Stomach (tissue), 9 donors: Measurements from ENCODE around the gene MIXL1. TPM values are rescaled to one million over a fixed set of nuclear protein-coding genes. Genes with fewer than 3 reads are reported as not detected.

Experiments used
- DNase-seq, 2 donors: peaks; one replicate each; pipeline versions ENCODE4 v3.0.0 to v3.0.0-alpha.2; 2013 to 2019
- H3K27ac ChIP-seq, 5 donors: fragments of 200-600 bp in 4 of 5; sonication (generic) in 4 of 5; one replicate each; pipeline ENCODE4 v1.5.1; 2013 to 2019; ENCODE audit warnings: mild to moderate bottlenecking in 1 of 5, moderate library complexity in 1 of 5
- H3K27me3 ChIP-seq, 3 donors: fragments of 200-600 bp; sonication (generic); one replicate each; pipeline ENCODE4 v1.5.1; 2017 to 2019; ENCODE audit warnings: mixed run types in 1 of 3
- H3K36me3 ChIP-seq, 4 donors: fragments of 200-600 bp; sonication (generic); 1 replicate in 3 of 4; 2 replicates in 1 of 4; pipeline ENCODE4 v1.5.1; 2016 to 2019
- H3K4me1 ChIP-seq, 4 donors: fragments of 200-600 bp; sonication (generic); one replicate each; pipeline ENCODE4 v1.5.1; 2016 to 2019
- H3K4me3 ChIP-seq, 4 donors: fragments of 200-600 bp; sonication (generic) in 3 of 4; one replicate each; pipeline ENCODE4 v1.5.1; 2016 to 2019; ENCODE audit warnings: mild to moderate bottlenecking in 1 of 4
- H3K9me3 ChIP-seq, 4 donors: fragments of 200-600 bp; sonication (generic); one replicate each; pipeline ENCODE4 v1.5.1; 2016 to 2019
- EP300 ChIP-seq: sonication (generic); formaldehyde crosslinking; IDR thresholded peaks from one replicate; pipeline ENCODE4 v1.6.1; 2017; ENCODE audit warnings: antibody characterized with exemption
- POLR2A ChIP-seq, 4 donors: fragments of 450-650 bp; IDR thresholded peaks; one replicate each; pipeline ENCODE4 v1.6.1; 2016; ENCODE audit warnings: antibody characterized with exemption in 4 of 4, control low read depth in 2 of 4, mild to moderate bottlenecking in 1 of 4, moderate library complexity in 1 of 4
- POLR2AphosphoS5 ChIP-seq, 3 donors: sonication (generic); formaldehyde crosslinking; IDR thresholded peaks; one replicate each; pipeline ENCODE4 v1.6.1; 2016; ENCODE audit warnings: antibody characterized with exemption in 3 of 3
- WGBS, 5 donors: extraction: QIAGEN DNeasy Blood & Tissue Kit in 3 of 5; methylation state at CpG; one replicate each; pipeline versions ENCODE4 v1.1.5 to v1.1.7; 2013 to 2018; 5-methylcytosine and 5-hydroxymethylcytosine counted together
- intact Hi-C: fragments of 100-400 bp; cut with DNase I; formaldehyde crosslinking; loops from one replicate; pipeline ENCODE4 v1.15.1; 2023; ENCODE audit warnings: low total_unique reads
- polyA plus RNA-seq, 3 donors: library from polyadenylated mRNA; stranded (reverse); fragments of 200-250 nt; gene quantifications; one replicate each; pipeline ENCODE4 v1.2.3, GENCODE V29; 2013
- total RNA-seq, 5 donors: library from RNA; depleted of rRNA; stranded (reverse); fragments of >200 nt; gene quantifications; one replicate each; pipeline versions ENCODE4 v1.1.0 to v1.2.3, GENCODE V29; 2014 to 2016
- TF ChIP-seq, protein P1 (sequence below), 7 experiments: fragments of 450-650 bp in 4 of 7; fragments of 200-600 bp in 3 of 7; sonication (generic) in 3 of 7; IDR thresholded peaks; one replicate each; pipeline ENCODE4 v1.5.1; 2016 to 2019; ENCODE audit warnings: antibody characterized with exemption in 7 of 7, control low read depth in 2 of 7, mild to moderate bottlenecking in 1 of 7
- donor health status: healthy with polysubstance abuse.
- donor health status: Bipolar disorder and iron deficiency.
- donor health status: healthy.

MIXL1 gene
- total and polyA plus RNA-seq, 8 donors: 0.10 to 2.0 TPM; not detected in 6

DNA sequence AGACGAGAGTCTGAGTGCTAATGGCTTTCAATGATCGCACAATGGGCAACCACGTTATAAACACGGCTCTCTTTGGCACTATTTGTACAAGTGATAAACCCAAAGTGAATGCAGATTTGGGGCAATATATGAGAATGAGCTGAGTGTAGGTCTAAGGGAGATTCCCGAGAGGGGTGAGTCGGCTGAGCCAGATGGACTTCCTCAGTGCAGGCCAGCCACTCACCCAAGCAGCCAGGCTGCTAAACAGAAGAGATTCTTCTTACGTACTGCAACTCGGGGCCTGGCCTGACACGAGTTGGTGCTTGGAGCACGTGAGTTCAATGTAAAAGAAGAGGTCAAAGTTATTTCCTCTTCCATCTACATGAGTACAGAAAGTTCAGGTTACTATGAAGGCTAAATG lies 6.2 kb upstream of the MIXL1 start:
- intact Hi-C loops: no loop called here
- H3K27me3 ChIP-seq: peaks cover 0 to 3% (median 0%) of the 10 kb centered on the region in 3 donors
- TF ChIP-seq POLR2AphosphoS5 (IDR thresholded peaks at IDR 0.05) (no peak), EP300 (no peak), POLR2A (IDR thresholded peaks at IDR 0.05) (no peak)
- TF ChIP-seq, protein P1, sequence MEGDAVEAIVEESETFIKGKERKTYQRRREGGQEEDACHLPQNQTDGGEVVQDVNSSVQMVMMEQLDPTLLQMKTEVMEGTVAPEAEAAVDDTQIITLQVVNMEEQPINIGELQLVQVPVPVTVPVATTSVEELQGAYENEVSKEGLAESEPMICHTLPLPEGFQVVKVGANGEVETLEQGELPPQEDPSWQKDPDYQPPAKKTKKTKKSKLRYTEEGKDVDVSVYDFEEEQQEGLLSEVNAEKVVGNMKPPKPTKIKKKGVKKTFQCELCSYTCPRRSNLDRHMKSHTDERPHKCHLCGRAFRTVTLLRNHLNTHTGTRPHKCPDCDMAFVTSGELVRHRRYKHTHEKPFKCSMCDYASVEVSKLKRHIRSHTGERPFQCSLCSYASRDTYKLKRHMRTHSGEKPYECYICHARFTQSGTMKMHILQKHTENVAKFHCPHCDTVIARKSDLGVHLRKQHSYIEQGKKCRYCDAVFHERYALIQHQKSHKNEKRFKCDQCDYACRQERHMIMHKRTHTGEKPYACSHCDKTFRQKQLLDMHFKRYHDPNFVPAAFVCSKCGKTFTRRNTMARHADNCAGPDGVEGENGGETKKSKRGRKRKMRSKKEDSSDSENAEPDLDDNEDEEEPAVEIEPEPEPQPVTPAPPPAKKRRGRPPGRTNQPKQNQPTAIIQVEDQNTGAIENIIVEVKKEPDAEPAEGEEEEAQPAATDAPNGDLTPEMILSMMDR (IDR thresholded peaks at IDR 0.05): no peak
- no peaks in the 10 kb centered on the region for H3K36me3 ChIP-seq
- no peaks in the 10 kb centered on the region for H3K9me3 ChIP-seq
- H3K27ac ChIP-seq: no peak overlapping the region
- no peaks in the 10 kb centered on the region for H3K4me1 ChIP-seq
- 48 to 60% (median 58%) methylated on average over 10 of the region's 10 CpGs for WGBS, 5 donors
- H3K4me3 ChIP-seq: no peak overlapping the region
- peak in 1 of 2 donors; percentile 30 for DNase-seq

DNA sequence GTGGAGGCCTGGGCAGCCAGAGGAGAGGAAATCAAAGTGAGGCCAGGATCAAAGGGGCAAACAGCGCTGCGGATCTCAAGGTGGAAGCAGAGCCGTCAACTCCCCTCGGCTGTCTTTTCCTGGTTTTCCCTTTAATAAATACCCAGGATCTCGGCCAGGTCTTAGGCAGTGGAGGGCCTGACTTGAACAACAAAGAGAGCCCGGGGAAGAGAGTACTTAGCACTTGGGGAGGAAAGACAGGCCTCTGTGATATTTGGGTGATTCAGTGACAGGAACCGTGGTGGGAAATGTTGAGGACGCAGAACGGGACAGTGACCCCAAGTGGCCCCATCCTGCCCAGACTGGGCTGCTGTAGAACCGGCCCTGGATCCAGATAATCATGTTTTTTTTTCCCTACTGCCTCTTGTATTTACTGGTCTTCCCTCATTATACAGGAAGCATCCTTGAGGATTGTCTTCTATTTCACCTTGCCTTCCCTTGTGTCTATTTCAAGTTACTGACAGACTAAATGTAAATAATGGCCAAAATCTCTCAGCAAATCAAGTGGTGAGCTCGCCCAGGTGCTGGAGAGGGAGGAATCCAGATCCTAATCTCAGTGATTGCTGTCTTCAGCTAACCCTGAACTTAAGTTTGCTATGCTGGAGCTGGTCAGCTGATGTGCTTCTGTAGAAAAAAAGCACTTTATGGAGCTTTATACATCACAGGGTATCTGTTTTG lies 2.8 kb upstream of the MIXL1 start:
- intact Hi-C loops: no loop called here
- Histone ChIP-seq H3K4me1 (peaks cover 11 to 17% (median 12%) of the 10 kb centered on the region in 4 donors), H3K4me3 (no peak overlapping the region), H3K9me3 (no peaks in the 10 kb centered on the region), H3K27me3 (peaks cover 0 to 36% (median 19%) of the 10 kb centered on the region in 3 donors), H3K36me3 (no peaks in the 10 kb centered on the region), H3K27ac (no peak overlapping the region)
- 54 to 60% (median 59%) methylated on average over 11 of the region's 11 CpGs for WGBS, 5 donors
- TF ChIP-seq POLR2A (IDR thresholded peaks at IDR 0.05): no peak
- TF ChIP-seq POLR2AphosphoS5 (IDR thresholded peaks at IDR 0.05): no peak
- TF ChIP-seq, protein P1 (IDR thresholded peaks at IDR 0.05): no peak
- no peak for TF ChIP-seq EP300
- DNase-seq: no peak

DNA sequence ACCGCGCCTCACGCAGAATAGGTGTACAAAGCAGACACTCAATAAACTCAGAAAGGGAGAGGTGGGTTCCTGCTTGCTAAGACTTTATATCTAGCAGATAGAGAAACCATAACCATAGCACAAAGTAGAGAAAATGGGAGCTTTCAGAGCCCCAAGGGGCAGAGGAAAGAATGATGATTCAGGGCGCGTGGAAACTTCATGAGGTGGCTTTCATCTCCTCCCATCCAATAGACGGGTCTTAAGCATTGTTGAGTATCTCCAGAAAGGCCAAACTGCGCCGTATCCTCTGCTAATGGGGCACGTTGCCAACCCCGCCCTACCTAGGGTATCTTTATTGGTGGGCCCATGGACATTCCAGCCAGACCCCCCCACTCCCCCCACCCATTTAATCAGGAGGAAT lies 778 bp upstream of the MIXL1 start:
- H3K36me3 ChIP-seq: no peaks in the 10 kb centered on the region
- peaks cover 11 to 17% (median 12%) of the 10 kb centered on the region in 4 donors for H3K4me1 ChIP-seq
- 90 to 97% (median 95%) methylated on average over 10 of the region's 10 CpGs for WGBS, 5 donors
- no peak for DNase-seq
- intact Hi-C loops: no loop called here
- H3K9me3 ChIP-seq: no peaks in the 10 kb centered on the region
- H3K27ac ChIP-seq: no peak overlapping the region
- peaks cover 0 to 43% (median 19%) of the 10 kb centered on the region in 3 donors for H3K27me3 ChIP-seq
- TF ChIP-seq POLR2AphosphoS5 (IDR thresholded peaks at IDR 0.05) (no peak), POLR2A (IDR thresholded peaks at IDR 0.05) (no peak), EP300 (no peak)
- TF ChIP-seq, protein P1 (IDR thresholded peaks at IDR 0.05): no peak
- H3K4me3 ChIP-seq: no peak overlapping the region

DNA sequence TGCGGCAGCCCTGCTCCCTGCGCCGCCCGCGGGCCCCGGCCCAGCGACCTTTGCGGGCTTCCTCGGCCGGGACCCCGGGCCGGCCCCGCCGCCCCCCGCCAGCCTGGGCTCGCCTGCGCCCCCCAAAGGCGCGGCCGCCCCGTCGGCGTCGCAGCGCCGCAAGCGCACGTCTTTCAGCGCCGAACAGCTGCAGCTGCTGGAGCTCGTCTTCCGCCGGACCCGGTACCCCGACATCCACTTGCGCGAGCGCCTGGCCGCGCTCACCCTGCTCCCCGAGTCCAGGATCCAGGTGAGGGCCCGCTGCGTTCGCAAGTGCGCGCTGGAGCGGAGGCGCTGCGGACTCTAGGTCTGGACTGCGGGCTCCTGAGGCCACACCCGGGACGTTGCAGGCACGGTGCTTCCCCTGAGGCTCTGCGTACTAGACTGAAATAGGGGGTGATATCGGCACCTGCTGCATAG lies 351 bp downstream of the MIXL1 start:
- Histone ChIP-seq H3K4me1 (peaks cover 11 to 17% (median 12%) of the 10 kb centered on the region in 4 donors), H3K9me3 (no peaks in the 10 kb centered on the region), H3K27me3 (peaks cover 0 to 43% (median 19%) of the 10 kb centered on the region in 3 donors), H3K27ac (no peak overlapping the region), H3K4me3 (peak overlapping the region; percentile 45 to 64 (median 53)), H3K36me3 (no peaks in the 10 kb centered on the region)
- intact Hi-C loops: no loop called here
- TF ChIP-seq POLR2AphosphoS5 (IDR thresholded peaks at IDR 0.05): no peak
- TF ChIP-seq POLR2A (IDR thresholded peaks at IDR 0.05): no peak
- TF ChIP-seq, protein P1 (IDR thresholded peaks at IDR 0.05): no peak
- no peak for TF ChIP-seq EP300
- 0 to 3% (median 1%) methylated on average over 2 to 55 of the region's 55 CpGs for WGBS, 5 donors
- peak; percentile 50 to 65 for DNase-seq
